DOHH2 (cell line): ENCODE measurements around the gene DNTT.

Experiments used
- CTCF ChIP-seq: fragments of 200-600 bp; sonication (generic); IDR thresholded peaks from one replicate; pipeline ENCODE4 v1.5.1; 2014; ENCODE audit warnings: antibody characterized with exemption, mild to moderate bottlenecking, low read depth, low read length; ENCODE audit not compliant: poor library complexity, severe bottlenecking
- EZH2phosphoT487 ChIP-seq: fragments of 200-600 bp; sonication (generic); IDR thresholded peaks from 2 replicates; pipeline ENCODE4 v1.6.1; 2017; ENCODE audit warnings: borderline replicate concordance, mild to moderate bottlenecking, antibody characterized with exemption, low read length, moderate library complexity, mixed read lengths

- no peak for TF ChIP-seq CTCF
- no peak for TF ChIP-seq EZH2phosphoT487
Observed at GRCh38 chr10:96254976-96255375, 49.3 kb upstream of the DNTT start.
